ENCODE results near the gene HCN1.

- TF ChIP-seq, protein P1, sequence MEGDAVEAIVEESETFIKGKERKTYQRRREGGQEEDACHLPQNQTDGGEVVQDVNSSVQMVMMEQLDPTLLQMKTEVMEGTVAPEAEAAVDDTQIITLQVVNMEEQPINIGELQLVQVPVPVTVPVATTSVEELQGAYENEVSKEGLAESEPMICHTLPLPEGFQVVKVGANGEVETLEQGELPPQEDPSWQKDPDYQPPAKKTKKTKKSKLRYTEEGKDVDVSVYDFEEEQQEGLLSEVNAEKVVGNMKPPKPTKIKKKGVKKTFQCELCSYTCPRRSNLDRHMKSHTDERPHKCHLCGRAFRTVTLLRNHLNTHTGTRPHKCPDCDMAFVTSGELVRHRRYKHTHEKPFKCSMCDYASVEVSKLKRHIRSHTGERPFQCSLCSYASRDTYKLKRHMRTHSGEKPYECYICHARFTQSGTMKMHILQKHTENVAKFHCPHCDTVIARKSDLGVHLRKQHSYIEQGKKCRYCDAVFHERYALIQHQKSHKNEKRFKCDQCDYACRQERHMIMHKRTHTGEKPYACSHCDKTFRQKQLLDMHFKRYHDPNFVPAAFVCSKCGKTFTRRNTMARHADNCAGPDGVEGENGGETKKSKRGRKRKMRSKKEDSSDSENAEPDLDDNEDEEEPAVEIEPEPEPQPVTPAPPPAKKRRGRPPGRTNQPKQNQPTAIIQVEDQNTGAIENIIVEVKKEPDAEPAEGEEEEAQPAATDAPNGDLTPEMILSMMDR (IDR thresholded peaks at IDR 0.05; ENCODE audit: low read depth, low read length, poor library complexity, severe bottlenecking), result no peak
- TF ChIP-seq EZH2phosphoT487 (IDR thresholded peaks at IDR 0.05; ENCODE audit: borderline replicate concordance, low read length), result no peak
Observed at GRCh38 chr5:45225571-45226031, 470.6 kb downstream of the HCN1 start.
